H9 (cell line): Measurements from ENCODE around the gene SPPL3. TPM values are rescaled to one million over a fixed set of nuclear protein-coding genes. Genes with fewer than 3 reads are reported as not detected.

Source experiments
- DNase-seq: peaks from one replicate; pipeline ENCODE4 v3.0.0-alpha.2; 2017
- H2AFZ ChIP-seq: one replicate; pipeline ENCODE4 v1.6.1; 2013; ENCODE audit warnings: mild to moderate bottlenecking, low read length, control low read depth, moderate library complexity
- H2AK5ac ChIP-seq: 2 replicates; pipeline ENCODE4 v1.6.1; 2013; ENCODE audit warnings: low read length, control low read depth, mixed read lengths; ENCODE audit not compliant: insufficient read length
- H2BK120ac ChIP-seq: one replicate; pipeline ENCODE4 v1.6.1; 2013; ENCODE audit warnings: low read depth, mild to moderate bottlenecking, low read length, control low read depth, inconsistent platforms; ENCODE audit not compliant: poor library complexity, severe bottlenecking
- H2BK12ac ChIP-seq: 2 replicates; pipeline ENCODE4 v1.6.1; 2013; ENCODE audit warnings: low read length, control low read depth, mixed read lengths, low read depth; ENCODE audit not compliant: insufficient read length
- H2BK15ac ChIP-seq: 2 replicates; pipeline ENCODE4 v1.6.1; 2013; ENCODE audit warnings: low read depth, low read length, control low read depth
- H2BK20ac ChIP-seq: one replicate; pipeline ENCODE4 v1.6.1; 2013; ENCODE audit warnings: low read depth, mild to moderate bottlenecking, low read length, control low read depth, inconsistent platforms; ENCODE audit not compliant: poor library complexity, severe bottlenecking
- H2BK5ac ChIP-seq: 2 replicates; pipeline ENCODE4 v1.6.1; 2013; ENCODE audit warnings: low read length, control low read depth, mixed read lengths; ENCODE audit not compliant: insufficient read length
- H3K14ac ChIP-seq: 2 replicates; pipeline ENCODE4 v1.6.1; 2013; ENCODE audit warnings: low read length, control low read depth; ENCODE audit not compliant: insufficient read depth
- H3K18ac ChIP-seq: 2 replicates; pipeline ENCODE4 v1.6.1; 2013; ENCODE audit warnings: low read depth, mild to moderate bottlenecking, mixed read lengths, low read length, control low read depth; ENCODE audit not compliant: insufficient read length
- H3K23ac ChIP-seq: 2 replicates; pipeline ENCODE4 v1.6.1; 2013; ENCODE audit warnings: low read length, control low read depth, mixed read lengths, low read depth; ENCODE audit not compliant: insufficient read length
- H3K23me2 ChIP-seq: 2 replicates; pipeline ENCODE4 v1.6.1; 2013; ENCODE audit warnings: low read depth, mild to moderate bottlenecking, mixed read lengths, low read length, control low read depth; ENCODE audit not compliant: insufficient read length, poor library complexity, severe bottlenecking
- H3K27ac ChIP-seq: 2 replicates; pipeline ENCODE4 v1.5.1; 2013; ENCODE audit warnings: low read length, control low read depth, mixed read lengths, low read depth; ENCODE audit not compliant: insufficient read length
- H3K27me3 ChIP-seq: 2 replicates; pipeline ENCODE4 v1.6.1; 2013; ENCODE audit warnings: low read length, control low read depth, inconsistent platforms; ENCODE audit not compliant: insufficient read depth
- H3K4ac ChIP-seq: 2 replicates; pipeline ENCODE4 v1.6.1; 2013; ENCODE audit warnings: low read depth, mild to moderate bottlenecking, control low read depth, inconsistent platforms, low read length, moderate library complexity
- H3K4me1 ChIP-seq: 2 replicates; pipeline ENCODE4 v1.6.1; 2013; ENCODE audit warnings: low read length, control low read depth, inconsistent platforms; ENCODE audit not compliant: insufficient read depth
- H3K4me2 ChIP-seq: 2 replicates; pipeline ENCODE4 v1.6.1; 2013; ENCODE audit warnings: low read length, control low read depth, mixed read lengths; ENCODE audit not compliant: insufficient read length, insufficient read depth
- H3K56ac ChIP-seq: 2 replicates; pipeline ENCODE4 v1.6.1; 2013; ENCODE audit warnings: low read depth, mild to moderate bottlenecking, mixed read lengths, low read length, control low read depth; ENCODE audit not compliant: insufficient read length
- H3K79me1 ChIP-seq: 2 replicates; pipeline ENCODE4 v1.6.1; 2013; ENCODE audit warnings: low read depth, mild to moderate bottlenecking, moderate library complexity, low read length, control low read depth, inconsistent platforms; ENCODE audit not compliant: insufficient read depth, poor library complexity, severe bottlenecking
- H3K79me2 ChIP-seq: 2 replicates; pipeline ENCODE4 v1.6.1; 2013; ENCODE audit warnings: low read length, control low read depth, inconsistent platforms; ENCODE audit not compliant: insufficient read depth
- H3K9ac ChIP-seq: 2 replicates; pipeline ENCODE4 v1.6.1; 2013; ENCODE audit warnings: low read length, control low read depth, mixed read lengths; ENCODE audit not compliant: insufficient read length; ENCODE audit errors: extremely low read depth
- H3K9me3 ChIP-seq: one replicate; pipeline ENCODE4 v1.6.1; 2013; ENCODE audit warnings: low read depth, low read length, inconsistent platforms; ENCODE audit not compliant: control insufficient read depth
- H3T11ph ChIP-seq: one replicate; pipeline ENCODE4 v1.6.1; 2013; ENCODE audit warnings: mild to moderate bottlenecking, low read length, control low read depth, inconsistent platforms
- H4K20me1 ChIP-seq: one replicate; pipeline ENCODE4 v1.6.1; 2013; ENCODE audit not compliant: control insufficient read depth, insufficient read length, insufficient read depth
- H4K5ac ChIP-seq: 2 replicates; pipeline ENCODE4 v1.6.1; 2013; ENCODE audit warnings: low read depth, mild to moderate bottlenecking, mixed read lengths, low read length, control low read depth; ENCODE audit not compliant: insufficient read length
- H4K8ac ChIP-seq: replicated peaks from 2 replicates; pipeline ENCODE4 v1.6.1; 2013; ENCODE audit warnings: low read length, control low read depth, mixed read lengths, low read depth; ENCODE audit not compliant: insufficient read length
- H4K91ac ChIP-seq: 2 replicates; pipeline ENCODE4 v1.6.1; 2013; ENCODE audit warnings: low read depth, mild to moderate bottlenecking, moderate library complexity, mixed read lengths, low read length, control low read depth; ENCODE audit not compliant: insufficient read length
- H3K27ac Mint-ChIP-seq, 3 experiments: 2 replicates in 2 of 3; 3 replicates in 1 of 3; pipeline ENCODE4 v1.8.0; 2020 to 2021; ENCODE audit warnings: mixed read lengths in 3 of 3, mild to moderate bottlenecking in 1 of 3, moderate library complexity in 1 of 3
- H3K27me3 Mint-ChIP-seq: 2 replicates; pipeline ENCODE4 v1.8.0; 2021; ENCODE audit warnings: low read depth, mild to moderate bottlenecking, moderate library complexity, mixed read lengths
- H3K36me3 Mint-ChIP-seq, 3 experiments: 2 replicates in 2 of 3; 3 replicates in 1 of 3; pipeline ENCODE4 v1.8.0; 2020 to 2021; ENCODE audit warnings: low read depth in 3 of 3, mixed read lengths in 3 of 3; ENCODE audit not compliant: insufficient read depth in 1 of 3
- H3K4me1 Mint-ChIP-seq, 2 experiments: 2 replicates each; pipeline ENCODE4 v1.8.0; 2020; ENCODE audit warnings: mixed read lengths in 2 of 2
- H3K4me3 Mint-ChIP-seq, 2 experiments: 2 replicates in 1 of 2; 3 replicates in 1 of 2; pipeline ENCODE4 v1.8.0; 2020 to 2021; ENCODE audit warnings: mild to moderate bottlenecking in 2 of 2, mixed read lengths in 2 of 2, moderate library complexity in 1 of 2
- H3K9me3 Mint-ChIP-seq, 2 experiments: 2 replicates in 1 of 2; 3 replicates in 1 of 2; pipeline ENCODE4 v1.8.0; 2020; ENCODE audit warnings: mild to moderate bottlenecking in 2 of 2, mixed read lengths in 2 of 2, moderate library complexity in 1 of 2
- WGBS: extraction: QIAGEN DNeasy Blood & Tissue Kit; methylation state at CpG from one replicate; pipeline ENCODE4 v1.1.7; 2013; ENCODE audit warnings: missing lambda C conversion rate, low lambda C conversion rate, mixed read lengths; ENCODE audit not compliant: insufficient read length; ENCODE audit errors: extremely low coverage; 5-methylcytosine and 5-hydroxymethylcytosine counted together
- total RNA-seq: library from RNA; stranded (reverse); gene quantifications from 2 replicates; pipeline ENCODE4 v1.2.1, GENCODE V29; 2021
- TF ChIP-seq, protein P1 (sequence below): fragments of 200-600 bp; sonication (generic); conservative IDR thresholded peaks from 3 replicates; pipeline ENCODE4 v1.8.0; 2021; ENCODE audit warnings: antibody characterized with exemption, mild to moderate bottlenecking

SPPL3 gene
- total RNA-seq, 1 experiment from 2014 or later, result 46.3 TPM

DNA sequence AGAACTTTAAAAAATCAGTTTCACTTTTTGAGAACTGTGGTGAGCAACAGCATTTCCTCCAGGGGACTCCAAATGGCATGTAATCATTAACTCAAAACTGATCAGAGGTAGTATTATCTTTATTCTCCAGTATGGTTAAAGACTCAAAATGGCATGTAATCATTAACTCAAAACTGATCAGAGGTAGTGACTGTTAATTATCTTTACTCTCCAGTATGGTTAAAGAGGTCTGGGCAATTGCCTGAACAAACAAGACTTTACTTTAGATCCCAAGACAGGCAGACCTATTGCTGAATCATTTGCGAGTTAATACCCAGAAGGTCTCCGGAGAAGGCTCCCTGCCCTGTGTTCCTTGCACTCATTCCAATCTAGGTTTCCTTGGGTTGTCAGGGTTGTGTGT is 185.1 kb downstream of the SPPL3 start:
- Histone ChIP-seq H2AFZ (no peak overlapping the region), H2BK20ac (no peak overlapping the region), H4K5ac (no peak overlapping the region), H4K91ac (no peak overlapping the region), H2AK5ac (no peak overlapping the region), H2BK15ac (no peak overlapping the region), H2BK5ac (no peak overlapping the region), H3K4me1 (no peaks in the 10 kb centered on the region), H3T11ph (no peak overlapping the region), H4K20me1 (no peaks in the 10 kb centered on the region), H4K8ac (no peak overlapping the region), H2BK12ac (no peak overlapping the region), H3K23me2 (no peaks in the 10 kb centered on the region), H3K79me1 (no peaks in the 10 kb centered on the region), H3K14ac (no peak overlapping the region), H3K4me2 (no peak overlapping the region), H3K27ac (no peak overlapping the region), H3K56ac (no peak overlapping the region), H3K9me3 (no peaks in the 10 kb centered on the region), H3K9ac (no peak overlapping the region), H2BK120ac (no peak overlapping the region), H3K79me2 (no peaks in the 10 kb centered on the region), H3K23ac (no peak overlapping the region), H3K27me3 (no peaks in the 10 kb centered on the region), H3K18ac (no peak overlapping the region), H3K4ac (no peak overlapping the region)
- Mint-ChIP-seq H3K27me3 (no peaks in the 10 kb centered on the region), H3K9me3 (no peaks in the 10 kb centered on the region), H3K36me3 (peaks cover 53 to 94% (median 88%) of the 10 kb centered on the region in 3 experiments), H3K4me1 (0 out of 4 replicates have a peak, but pooled peaks cover 0 to under 1% of the 10 kb centered on the region in 2 experiments), H3K4me3 (no peak overlapping the region), H3K27ac (no peak overlapping the region)
- TF ChIP-seq, protein P1, sequence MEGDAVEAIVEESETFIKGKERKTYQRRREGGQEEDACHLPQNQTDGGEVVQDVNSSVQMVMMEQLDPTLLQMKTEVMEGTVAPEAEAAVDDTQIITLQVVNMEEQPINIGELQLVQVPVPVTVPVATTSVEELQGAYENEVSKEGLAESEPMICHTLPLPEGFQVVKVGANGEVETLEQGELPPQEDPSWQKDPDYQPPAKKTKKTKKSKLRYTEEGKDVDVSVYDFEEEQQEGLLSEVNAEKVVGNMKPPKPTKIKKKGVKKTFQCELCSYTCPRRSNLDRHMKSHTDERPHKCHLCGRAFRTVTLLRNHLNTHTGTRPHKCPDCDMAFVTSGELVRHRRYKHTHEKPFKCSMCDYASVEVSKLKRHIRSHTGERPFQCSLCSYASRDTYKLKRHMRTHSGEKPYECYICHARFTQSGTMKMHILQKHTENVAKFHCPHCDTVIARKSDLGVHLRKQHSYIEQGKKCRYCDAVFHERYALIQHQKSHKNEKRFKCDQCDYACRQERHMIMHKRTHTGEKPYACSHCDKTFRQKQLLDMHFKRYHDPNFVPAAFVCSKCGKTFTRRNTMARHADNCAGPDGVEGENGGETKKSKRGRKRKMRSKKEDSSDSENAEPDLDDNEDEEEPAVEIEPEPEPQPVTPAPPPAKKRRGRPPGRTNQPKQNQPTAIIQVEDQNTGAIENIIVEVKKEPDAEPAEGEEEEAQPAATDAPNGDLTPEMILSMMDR, result no peak
- no peak for DNase-seq
- no CpG with 5 or more reads among the region's 2 CpGs for WGBS
